GM12873 (cell line): Measurements from ENCODE around the gene ZNF853.

Source experiments
- TF ChIP-seq, protein P1 (sequence below): IDR thresholded peaks from 2 replicates; pipeline ENCODE4 v1.5.1; 2012; ENCODE audit warnings: low read depth, mild to moderate bottlenecking, moderate library complexity, low read length, control low read depth; ENCODE audit not compliant: insufficient read depth; ENCODE audit errors: missing control alignments

Gene ZNF853

DNA sequence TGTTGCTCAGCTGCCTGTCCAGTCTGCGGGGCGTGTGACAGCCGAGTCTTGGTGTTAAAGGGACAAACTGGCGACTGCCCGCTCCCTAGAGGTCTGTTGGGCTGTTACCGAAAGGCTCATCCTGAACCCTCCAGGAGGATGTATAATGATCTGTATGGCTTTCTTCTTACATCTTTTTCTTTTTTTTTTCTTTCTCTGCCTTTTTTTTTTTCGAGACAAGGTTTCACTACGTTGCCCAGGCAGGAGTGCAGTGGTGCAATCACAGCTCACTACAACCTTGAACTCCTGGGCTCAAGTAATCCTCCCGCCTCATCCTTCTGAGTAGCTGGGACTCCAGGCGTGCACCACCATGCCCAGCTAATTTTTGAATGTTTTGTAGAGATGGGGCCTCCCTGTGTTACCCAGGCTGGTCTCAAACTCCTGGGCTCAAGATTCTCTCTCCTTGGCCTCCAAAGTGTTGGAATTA lies 24.7 kb upstream of the ZNF853 start:
- TF ChIP-seq, protein P1, sequence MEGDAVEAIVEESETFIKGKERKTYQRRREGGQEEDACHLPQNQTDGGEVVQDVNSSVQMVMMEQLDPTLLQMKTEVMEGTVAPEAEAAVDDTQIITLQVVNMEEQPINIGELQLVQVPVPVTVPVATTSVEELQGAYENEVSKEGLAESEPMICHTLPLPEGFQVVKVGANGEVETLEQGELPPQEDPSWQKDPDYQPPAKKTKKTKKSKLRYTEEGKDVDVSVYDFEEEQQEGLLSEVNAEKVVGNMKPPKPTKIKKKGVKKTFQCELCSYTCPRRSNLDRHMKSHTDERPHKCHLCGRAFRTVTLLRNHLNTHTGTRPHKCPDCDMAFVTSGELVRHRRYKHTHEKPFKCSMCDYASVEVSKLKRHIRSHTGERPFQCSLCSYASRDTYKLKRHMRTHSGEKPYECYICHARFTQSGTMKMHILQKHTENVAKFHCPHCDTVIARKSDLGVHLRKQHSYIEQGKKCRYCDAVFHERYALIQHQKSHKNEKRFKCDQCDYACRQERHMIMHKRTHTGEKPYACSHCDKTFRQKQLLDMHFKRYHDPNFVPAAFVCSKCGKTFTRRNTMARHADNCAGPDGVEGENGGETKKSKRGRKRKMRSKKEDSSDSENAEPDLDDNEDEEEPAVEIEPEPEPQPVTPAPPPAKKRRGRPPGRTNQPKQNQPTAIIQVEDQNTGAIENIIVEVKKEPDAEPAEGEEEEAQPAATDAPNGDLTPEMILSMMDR = no peak

DNA sequence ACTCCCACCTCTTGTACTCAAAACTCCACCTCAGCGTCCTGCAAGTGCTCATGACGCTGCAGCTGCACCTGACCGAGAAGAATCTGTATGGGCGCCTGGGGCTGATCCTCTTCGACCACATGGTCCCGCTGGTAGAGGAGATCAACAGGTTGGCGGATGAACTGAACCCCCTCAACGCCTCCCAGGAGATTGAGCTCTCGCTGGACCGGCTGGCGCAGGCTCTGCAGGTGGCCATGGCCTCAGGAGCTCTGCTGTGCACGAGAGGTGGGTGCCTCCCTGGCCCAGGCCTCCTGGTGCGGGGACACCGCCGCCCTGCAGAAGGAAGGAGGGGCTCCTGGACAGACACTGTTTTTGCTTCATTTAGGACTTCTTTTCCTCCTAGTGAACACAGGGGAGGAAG lies 15.3 kb upstream of the ZNF853 start:
- TF ChIP-seq, protein P1 = no peak

DNA sequence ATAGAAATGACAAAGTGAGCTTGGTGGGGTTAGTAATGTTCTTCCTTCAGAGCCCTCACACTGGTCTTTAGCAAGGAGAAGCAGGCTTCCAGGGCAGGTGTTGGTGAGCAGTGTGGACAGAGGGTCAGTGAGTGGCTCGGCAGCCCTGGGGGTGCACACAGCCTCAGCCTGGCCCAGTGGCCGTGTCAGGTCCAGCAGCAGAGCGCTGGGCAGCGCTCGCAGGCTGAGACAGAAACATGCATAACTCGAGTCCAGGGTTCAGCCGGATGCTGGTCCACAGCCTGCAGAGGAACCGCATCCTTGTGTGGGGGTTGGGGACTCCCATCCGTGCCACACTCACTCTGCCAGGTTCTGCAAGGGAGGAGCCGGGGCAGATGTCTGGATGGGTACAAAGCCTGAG lies 11.0 kb upstream of the ZNF853 start:
- TF ChIP-seq, protein P1 = no peak

DNA sequence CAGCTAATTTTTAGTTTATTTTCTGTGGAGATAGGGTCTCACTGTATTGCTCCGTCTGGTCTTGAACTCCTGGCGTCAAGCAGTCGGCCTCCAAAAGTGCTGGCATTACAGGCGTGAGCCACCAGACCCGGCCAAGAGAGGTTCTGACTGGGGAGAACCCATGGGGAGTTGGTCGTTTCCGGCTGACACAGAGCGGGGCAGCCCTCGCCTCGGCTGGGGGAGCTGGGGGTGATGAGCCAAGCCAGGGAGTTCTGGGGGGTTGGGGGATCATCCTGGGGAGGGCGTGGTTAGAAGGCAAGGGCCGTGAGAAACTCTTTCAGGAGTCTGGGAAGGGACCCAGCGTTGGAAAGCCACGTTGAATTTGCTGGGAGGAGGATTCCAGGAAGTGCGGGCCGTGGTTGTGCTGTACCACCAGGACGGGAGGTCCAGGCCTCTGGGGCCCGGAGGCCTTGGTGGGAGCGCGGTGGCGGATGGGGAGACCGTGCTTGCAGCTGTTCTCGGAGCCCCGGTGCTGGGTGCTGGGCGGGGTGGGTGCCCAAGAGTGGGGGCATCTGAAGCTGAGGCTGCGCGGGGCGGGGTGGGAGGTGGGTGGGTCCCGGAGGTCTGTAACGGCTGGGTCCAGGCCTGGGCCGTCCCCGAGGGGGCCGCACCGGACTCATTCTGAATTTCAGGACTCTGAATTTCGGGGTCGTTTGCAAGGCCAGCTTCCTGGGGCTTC lies 8.4 kb upstream of the ZNF853 start:
- TF ChIP-seq, protein P1 = no peak

DNA sequence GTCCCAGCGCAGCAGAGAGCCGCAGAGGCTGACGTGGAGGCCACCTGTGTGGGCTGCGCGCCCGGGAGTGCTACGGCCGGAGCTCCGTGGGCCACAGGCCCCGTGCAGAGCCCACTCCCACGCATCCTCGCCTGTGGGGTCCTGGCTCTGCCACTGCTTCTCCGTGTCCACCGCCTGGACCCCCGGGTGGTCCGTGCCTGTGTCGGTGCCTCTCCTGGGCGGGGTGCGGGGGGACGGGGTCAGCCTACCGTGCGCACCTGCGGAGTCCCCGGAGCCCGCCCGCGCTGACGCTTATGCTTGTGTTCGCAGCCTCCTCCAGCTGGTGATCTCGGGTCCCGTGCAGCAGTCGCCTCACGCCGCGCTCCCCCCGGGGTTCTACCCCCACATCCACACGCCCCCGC lies 7.8 kb upstream of the ZNF853 start:
- TF ChIP-seq, protein P1 = no peak

DNA sequence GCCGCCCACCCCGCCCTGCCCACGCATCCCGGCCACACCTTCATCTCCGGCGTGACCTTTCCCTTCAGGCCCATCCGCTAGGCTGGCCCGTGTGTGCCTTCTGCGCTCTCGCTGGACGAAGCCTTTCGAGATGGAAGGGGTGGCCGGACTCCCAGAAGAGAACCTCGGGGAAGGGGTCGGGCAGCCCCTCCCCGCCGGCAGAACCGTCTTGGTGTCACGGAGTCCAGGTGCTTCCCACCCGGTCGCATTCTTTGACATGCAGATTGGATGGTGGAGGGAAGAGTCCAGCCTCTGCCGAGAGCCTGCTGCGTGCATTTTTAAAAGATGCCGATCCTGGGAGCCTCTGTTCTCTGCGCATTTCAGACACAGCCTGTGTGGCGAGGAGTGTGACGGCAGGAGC lies 7.3 kb upstream of the ZNF853 start:
- TF ChIP-seq, protein P1 = no peak

DNA sequence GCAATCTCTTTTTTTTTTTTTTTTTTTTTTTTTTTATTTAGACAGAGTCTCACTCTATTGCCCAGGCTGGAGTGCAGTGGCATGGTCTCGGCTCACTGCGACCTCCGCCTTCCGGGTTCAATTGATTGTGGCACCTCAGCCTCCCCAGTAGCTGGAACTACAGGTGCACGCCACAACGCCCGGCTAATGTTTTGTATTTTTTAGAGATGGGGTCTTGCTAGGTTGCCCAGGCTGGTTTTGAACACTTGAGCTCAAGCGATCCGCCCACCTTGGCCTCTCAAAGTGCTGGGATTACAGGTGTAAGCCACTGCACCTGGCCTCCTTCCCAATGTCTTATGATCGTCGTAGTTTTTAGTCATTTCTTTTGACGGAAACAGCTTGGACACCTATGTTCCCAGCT lies 6.6 kb upstream of the ZNF853 start:
- TF ChIP-seq, protein P1 = no peak
